HG02970 (cell line): ENCODE measurements around the gene SPINK4.

Experiments used
- ATAC-seq: cut with Tn5 transposase; IDR thresholded peaks from one replicate; pipeline ENCODE4 v1.9.1; 2021; ENCODE audit warnings: mild to moderate bottlenecking, moderate library complexity, moderate number of reproducible peaks; ENCODE audit not compliant: unreplicated experiment, low FRiP score

Gene SPINK4

GRCh38 chr9:33228606-33229005, 11.4 kb upstream of the SPINK4 start:
- ATAC-seq = no peak

- no peak for ATAC-seq
Measured at GRCh38 chr9:33229359-33230114, 10.4 kb upstream of the SPINK4 start.

GRCh38 chr9:33230756-33231622, 9.0 kb upstream of the SPINK4 start:
- ATAC-seq = no peak

GRCh38 chr9:33231623-33231942, 8.4 kb upstream of the SPINK4 start:
- ATAC-seq = no peak

- no peak for ATAC-seq
Measured at GRCh38 chr9:33232815-33233214, 7.2 kb upstream of the SPINK4 start.

- no peak for ATAC-seq
Measured at GRCh38 chr9:33233626-33234342, 6.2 kb upstream of the SPINK4 start.

GRCh38 chr9:33234511-33235467, 5.2 kb upstream of the SPINK4 start:
- no peak for ATAC-seq

- no peak for ATAC-seq
Measured at GRCh38 chr9:33236571-33236970, 3.4 kb upstream of the SPINK4 start.

- ATAC-seq = no peak
Measured at GRCh38 chr9:33241298-33241697, 1.3 kb downstream of the SPINK4 start.

GRCh38 chr9:33242609-33243134, 2.7 kb downstream of the SPINK4 start:
- ATAC-seq = no peak

GRCh38 chr9:33244137-33244784, 4.3 kb downstream of the SPINK4 start:
- no peak for ATAC-seq

GRCh38 chr9:33245341-33245740, 5.4 kb downstream of the SPINK4 start:
- ATAC-seq = no peak

- no peak for ATAC-seq
Measured at GRCh38 chr9:33246269-33246860, 6.4 kb downstream of the SPINK4 start.

- ATAC-seq = no peak
Measured at GRCh38 chr9:33248606-33249005, 8.6 kb downstream of the SPINK4 start.

GRCh38 chr9:33249087-33249658, 9.2 kb downstream of the SPINK4 start:
- ATAC-seq = no peak

- no peak for ATAC-seq
Measured at GRCh38 chr9:33249983-33250382, 10.0 kb downstream of the SPINK4 start.

GRCh38 chr9:33250458-33250995, 10.6 kb downstream of the SPINK4 start:
- no peak for ATAC-seq

GRCh38 chr9:33254211-33254610, 14.2 kb downstream of the SPINK4 start:
- ATAC-seq = no peak
